Body of pancreas (tissue), 4 donors: ENCODE data around the gene ANKRD39.

Source experiments
- CTCF ChIP-seq, 7 experiments: fragments of 450-650 bp in 4 of 7; fragments of 200-600 bp in 3 of 7; sonication (generic) in 3 of 7; IDR thresholded peaks; one replicate each; pipeline ENCODE4 v1.5.1; 2016 to 2019; ENCODE audit warnings: antibody characterized with exemption in 7 of 7
- POLR2A ChIP-seq, 3 donors: fragments of 450-650 bp; IDR thresholded peaks; one replicate each; pipeline ENCODE4 v1.6.1; 2016; ENCODE audit warnings: antibody characterized with exemption in 3 of 3, mild to moderate bottlenecking in 2 of 3

- no peak for TF ChIP-seq CTCF (IDR thresholded peaks at IDR 0.05)
- TF ChIP-seq POLR2A (IDR thresholded peaks at IDR 0.05), result no peak
These were observed 19.2 kb downstream of the ANKRD39 start for GRCh38 chr2:96838345-96839292.
